Measurements from ENCODE around the gene PCNX3. TPM values are rescaled to one million over a fixed set of nuclear protein-coding genes. Genes with fewer than 3 reads are reported as not detected.

Gene PCNX3
- total and polyA plus RNA-seq, 2 of the 4 experiments (the other 2 are of a cell fraction): 5.6 to 33.2 TPM

DNA sequence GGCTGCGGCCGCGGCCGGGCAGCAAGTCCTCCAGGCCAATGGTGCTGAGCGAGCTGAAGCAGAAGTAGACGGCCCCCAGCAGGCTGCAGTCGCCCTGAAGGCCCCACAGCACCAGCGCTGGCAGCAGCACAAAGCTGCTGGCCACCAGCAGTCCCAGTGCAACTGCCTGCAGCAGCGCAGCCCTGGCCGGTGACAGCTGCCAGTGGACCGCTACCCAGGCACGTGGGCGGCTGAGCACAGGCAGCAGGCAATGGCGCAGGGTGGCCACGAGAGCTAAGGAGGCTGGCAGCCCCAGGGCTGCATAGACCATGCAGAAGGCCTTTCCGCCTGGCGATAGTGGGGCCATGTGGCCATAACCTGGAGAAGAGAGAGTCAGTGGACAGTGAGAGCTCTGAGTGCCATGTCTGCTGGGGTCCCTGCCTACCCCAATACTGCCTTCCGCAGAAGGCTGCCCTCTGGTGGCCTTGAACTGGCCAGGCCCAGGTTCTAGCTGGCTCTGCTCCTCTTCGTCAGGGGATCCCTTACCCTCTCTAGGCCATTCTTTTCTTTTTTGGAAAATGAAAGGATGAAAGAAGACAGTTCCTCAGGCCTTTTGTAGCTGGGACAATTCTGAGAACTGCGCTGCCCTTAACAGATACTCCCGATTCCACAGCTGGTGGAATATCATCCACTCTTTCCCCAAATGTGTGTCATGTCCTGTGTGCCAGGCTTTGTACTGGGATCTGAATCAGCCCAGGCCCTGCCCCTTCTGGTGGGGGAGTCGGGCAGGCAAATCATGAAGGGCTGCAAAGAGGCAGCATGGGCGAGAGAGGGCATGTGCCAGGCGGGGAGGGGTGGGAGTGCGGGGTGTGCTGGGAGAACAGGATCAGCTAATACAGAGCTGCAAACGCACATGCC, 21.8 kb upstream of the PCNX3 start:
- ATAC-seq (ENCODE audit: low read depth) (peak; percentile 60), DNase-seq (no peak)
- Histone ChIP-seq H3K9ac (ENCODE audit: low read depth, low read length) (no peak overlapping the region), H2AK9ac (replicated peaks; ENCODE audit: low read depth, low read length, poor library complexity) (peak overlapping the region; percentile 70), H3K56ac (ENCODE audit: extremely low read depth, insufficient read depth, low read length) (no peak overlapping the region), H4K8ac (ENCODE audit: low read depth in 2 of 2, low read length in 2 of 2) (no peak overlapping the region), H4K91ac (ENCODE audit: insufficient read depth, low read depth, low read length) (no peak overlapping the region), H2AK5ac (ENCODE audit: low read depth, low read length) (no peak overlapping the region), H3K9me3 (ENCODE audit: control insufficient read depth, insufficient read depth, low read length) (no peaks in the 10 kb centered on the region), H3K4me3 (ENCODE audit: insufficient read depth, low read depth, low read length) (no peak overlapping the region), H4K5ac (ENCODE audit: low read depth, low read length) (no peak overlapping the region), H2BK15ac (ENCODE audit: low read depth, low read length) (no peak overlapping the region), H2BK20ac (ENCODE audit: low read depth, low read length) (no peak overlapping the region), H2AFZ (replicated peaks; ENCODE audit: low read length, poor library complexity) (peak overlapping the region; percentile 21), H3K23ac (ENCODE audit: low read depth, low read length) (no peak overlapping the region), H3K4me1 (ENCODE audit: control insufficient read depth, insufficient read depth, low read length) (no peaks in the 10 kb centered on the region), H3K18ac (ENCODE audit: low read depth, low read length) (no peak overlapping the region), H3K4ac (ENCODE audit: low read depth, low read length) (no peak overlapping the region), H3K27me3 (ENCODE audit: control insufficient read depth, insufficient read depth, low read length) (no peaks in the 10 kb centered on the region), H2BK5ac (ENCODE audit: low read depth, low read length, poor library complexity, severe bottlenecking) (no peak overlapping the region), H3K4me2 (ENCODE audit: low read depth, low read length) (no peak overlapping the region), H3K79me1 (ENCODE audit: low read depth in 1 of 2, low read length in 2 of 2) (peaks cover 0 to 5% of the 10 kb centered on the region in 2 experiments; a peak in 1 of 4 replicates), H2BK120ac (ENCODE audit: low read depth, low read length) (no peak overlapping the region), H3K14ac (replicated peaks; ENCODE audit: low read depth, low read length) (no peak overlapping the region), H4K20me1 (ENCODE audit: insufficient read depth, low read length) (peaks cover 5% of the 10 kb centered on the region), H3K36me3 (ENCODE audit: control insufficient read depth, insufficient read depth, low read length) (peaks cover 28% of the 10 kb centered on the region), H3K27ac (ENCODE audit: insufficient read depth, low read length) (no peak overlapping the region), H3K9me1 (ENCODE audit: insufficient read depth, low read length) (no peaks in the 10 kb centered on the region)
- ChIA-PET POLR2A (ENCODE audit: unreplicated experiment) (interaction anchor here (0.6 kb wide), 1 partner anchor 91 kb away, joined by 4 read pairs; no protein-coding TSS in a partner anchor), CTCF (interaction anchor here (0.7 to 1.7 kb wide), 4 partner anchors 10 to 53 kb away, joined by 3 to 9 read pairs (median 4); no protein-coding TSS in a partner anchor)
- intact Hi-C loops (cut with micrococcal nuclease): no loop called here
- dilution Hi-C loops (cut with HindIII; ENCODE audit: low sequenced_read_pairs, unreplicated experiment): no loop called here
- in situ Hi-C loops (cut with MboI; ENCODE audit: low sequenced_read_pairs): no loop called here
- 93% methylated on average over 18 of the region's 26 CpGs; no CpG with 5 or more reads in 1 of the 2 experiments for WGBS, 2 experiments (ENCODE audit: extremely low coverage in 2 of 2, insufficient read length in 1 of 2)
- BruUV-seq (replicated peaks): no TSS peak
- TF ChIP-seq, protein P1, sequence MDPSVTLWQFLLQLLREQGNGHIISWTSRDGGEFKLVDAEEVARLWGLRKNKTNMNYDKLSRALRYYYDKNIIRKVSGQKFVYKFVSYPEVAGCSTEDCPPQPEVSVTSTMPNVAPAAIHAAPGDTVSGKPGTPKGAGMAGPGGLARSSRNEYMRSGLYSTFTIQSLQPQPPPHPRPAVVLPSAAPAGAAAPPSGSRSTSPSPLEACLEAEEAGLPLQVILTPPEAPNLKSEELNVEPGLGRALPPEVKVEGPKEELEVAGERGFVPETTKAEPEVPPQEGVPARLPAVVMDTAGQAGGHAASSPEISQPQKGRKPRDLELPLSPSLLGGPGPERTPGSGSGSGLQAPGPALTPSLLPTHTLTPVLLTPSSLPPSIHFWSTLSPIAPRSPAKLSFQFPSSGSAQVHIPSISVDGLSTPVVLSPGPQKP (IDR thresholded peaks at IDR 0.05; ENCODE audit: borderline replicate concordance, low read depth, low read length): no peak
- no peak for TF ChIP-seq CEBPB (IDR thresholded peaks at IDR 0.05; ENCODE audit: low read depth, low read length)
- TF ChIP-seq BHLHE40 (IDR thresholded peaks at IDR 0.05; ENCODE audit: low read depth, low read length): no peak
- no peak for TF ChIP-seq RFX5 (IDR thresholded peaks at IDR 0.05; ENCODE audit: low read depth, low read length)
- TF ChIP-seq POLR2A (IDR thresholded peaks at IDR 0.05; ENCODE audit: low read depth, low read length): no peak
- TF ChIP-seq MAFK (IDR thresholded peaks at IDR 0.05; ENCODE audit: low read depth, low read length): no peak
- peak; percentile 58 for TF ChIP-seq RAD21 (IDR thresholded peaks at IDR 0.05; ENCODE audit: low read length)
- TF ChIP-seq MXI1 (IDR thresholded peaks at IDR 0.05; ENCODE audit: borderline replicate concordance, low read depth, low read length): no peak
- no peak for TF ChIP-seq RCOR1 (IDR thresholded peaks at IDR 0.05; ENCODE audit: insufficient replicate concordance, low read length)
- TF ChIP-seq NFE2L2 (IDR thresholded peaks at IDR 0.05; ENCODE audit: low read depth, low read length): no peak
- no peak for TF ChIP-seq FOS (IDR thresholded peaks at IDR 0.05; ENCODE audit: low read depth, low read length)
- TF ChIP-seq, protein P2, sequence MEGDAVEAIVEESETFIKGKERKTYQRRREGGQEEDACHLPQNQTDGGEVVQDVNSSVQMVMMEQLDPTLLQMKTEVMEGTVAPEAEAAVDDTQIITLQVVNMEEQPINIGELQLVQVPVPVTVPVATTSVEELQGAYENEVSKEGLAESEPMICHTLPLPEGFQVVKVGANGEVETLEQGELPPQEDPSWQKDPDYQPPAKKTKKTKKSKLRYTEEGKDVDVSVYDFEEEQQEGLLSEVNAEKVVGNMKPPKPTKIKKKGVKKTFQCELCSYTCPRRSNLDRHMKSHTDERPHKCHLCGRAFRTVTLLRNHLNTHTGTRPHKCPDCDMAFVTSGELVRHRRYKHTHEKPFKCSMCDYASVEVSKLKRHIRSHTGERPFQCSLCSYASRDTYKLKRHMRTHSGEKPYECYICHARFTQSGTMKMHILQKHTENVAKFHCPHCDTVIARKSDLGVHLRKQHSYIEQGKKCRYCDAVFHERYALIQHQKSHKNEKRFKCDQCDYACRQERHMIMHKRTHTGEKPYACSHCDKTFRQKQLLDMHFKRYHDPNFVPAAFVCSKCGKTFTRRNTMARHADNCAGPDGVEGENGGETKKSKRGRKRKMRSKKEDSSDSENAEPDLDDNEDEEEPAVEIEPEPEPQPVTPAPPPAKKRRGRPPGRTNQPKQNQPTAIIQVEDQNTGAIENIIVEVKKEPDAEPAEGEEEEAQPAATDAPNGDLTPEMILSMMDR (conservative IDR thresholded peaks at IDR 0.05; ENCODE audit: low read depth, low read length): peak; percentile 57
- TF ChIP-seq MAZ (IDR thresholded peaks at IDR 0.05; ENCODE audit: borderline replicate concordance, low read depth, low read length): no peak
- TF ChIP-seq, protein P3, sequence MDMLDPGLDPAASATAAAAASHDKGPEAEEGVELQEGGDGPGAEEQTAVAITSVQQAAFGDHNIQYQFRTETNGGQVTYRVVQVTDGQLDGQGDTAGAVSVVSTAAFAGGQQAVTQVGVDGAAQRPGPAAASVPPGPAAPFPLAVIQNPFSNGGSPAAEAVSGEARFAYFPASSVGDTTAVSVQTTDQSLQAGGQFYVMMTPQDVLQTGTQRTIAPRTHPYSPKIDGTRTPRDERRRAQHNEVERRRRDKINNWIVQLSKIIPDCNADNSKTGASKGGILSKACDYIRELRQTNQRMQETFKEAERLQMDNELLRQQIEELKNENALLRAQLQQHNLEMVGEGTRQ (IDR thresholded peaks at IDR 0.05; ENCODE audit: low read depth, low read length): no peak
